ENCODE data around the gene BLOC1S3.

The BLOC1S3 gene

GRCh38 chr19:45161738-45162607 lies 16.6 kb upstream of the BLOC1S3 start:
- no peak for DNase-seq (ENCODE audit: low spot score)

GRCh38 chr19:45162608-45163143 lies 15.9 kb upstream of the BLOC1S3 start:
- DNase-seq (ENCODE audit: low spot score) = no peak

- DNase-seq (ENCODE audit: low spot score) = no peak
These were observed 15.4 kb upstream of the BLOC1S3 start for GRCh38 chr19:45163156-45163555.

- DNase-seq (ENCODE audit: low spot score) = no peak
These were observed 14.7 kb upstream of the BLOC1S3 start for GRCh38 chr19:45163751-45164460.

GRCh38 chr19:45164577-45165335 lies 13.8 kb upstream of the BLOC1S3 start:
- no peak for DNase-seq (ENCODE audit: low spot score)

- DNase-seq (ENCODE audit: low spot score) = no peak
These were observed 11.8 kb upstream of the BLOC1S3 start for GRCh38 chr19:45166723-45167252.

GRCh38 chr19:45168767-45169351 lies 9.7 kb upstream of the BLOC1S3 start:
- DNase-seq (ENCODE audit: low spot score) = no peak

- no peak for DNase-seq (ENCODE audit: low spot score)
These were observed 9.0 kb upstream of the BLOC1S3 start for GRCh38 chr19:45169602-45170001.

- no peak for DNase-seq (ENCODE audit: low spot score)
These were observed 8.2 kb upstream of the BLOC1S3 start for GRCh38 chr19:45170146-45171106.

- DNase-seq (ENCODE audit: low spot score) = no peak
These were observed 7.4 kb upstream of the BLOC1S3 start for GRCh38 chr19:45171211-45171623.

- DNase-seq (ENCODE audit: low spot score) = no peak
These were observed 6.4 kb upstream of the BLOC1S3 start for GRCh38 chr19:45172173-45172572.

- DNase-seq (ENCODE audit: low spot score) = no peak
These were observed 5.9 kb upstream of the BLOC1S3 start for GRCh38 chr19:45172611-45173208.

- DNase-seq (ENCODE audit: low spot score) = no peak
These were observed 4.8 kb upstream of the BLOC1S3 start for GRCh38 chr19:45173816-45174215.

GRCh38 chr19:45175515-45176345 lies 2.9 kb upstream of the BLOC1S3 start:
- no peak for DNase-seq (ENCODE audit: low spot score)

GRCh38 chr19:45177817-45178261 lies 745 bp upstream of the BLOC1S3 start, which contains the start of gene TRAPPC6A:
Gene TRAPPC6A (minus strand): TSS chr19:45178237. CDS start chr19:45178218, 19 bp downstream.
- no peak for DNase-seq (ENCODE audit: low spot score)

GRCh38 chr19:45179072-45179891 lies 698 bp downstream of the BLOC1S3 start:
- DNase-seq (ENCODE audit: low spot score) = peak; percentile 38

- DNase-seq (ENCODE audit: low spot score) = no peak
These were observed 1.3 kb downstream of the BLOC1S3 start for GRCh38 chr19:45179892-45180370.

GRCh38 chr19:45180936-45181335 lies 2.4 kb downstream of the BLOC1S3 start:
- no peak for DNase-seq (ENCODE audit: low spot score)

All from hematopoietic multipotent progenitor cell treated with erythropoietin and hydrocortisone succinate and interleukin-3 and kit ligand, for 17 days (in vitro differentiated cells).